OCI-M2 (cell line): Measurements from ENCODE around the gene GREB1L.
"Not testable (repeated sequence)": the region's sequence is repeated elsewhere in the genome, so short reads cannot be mapped to it uniquely, and the experiment has no call there.

Source experiments
- DNase-seq: peaks from one replicate; lab custom pipeline; 2025; ENCODE audit not compliant: unreplicated experiment; lab: John Stamatoyannopoulos, UW

The GREB1L gene

DNA sequence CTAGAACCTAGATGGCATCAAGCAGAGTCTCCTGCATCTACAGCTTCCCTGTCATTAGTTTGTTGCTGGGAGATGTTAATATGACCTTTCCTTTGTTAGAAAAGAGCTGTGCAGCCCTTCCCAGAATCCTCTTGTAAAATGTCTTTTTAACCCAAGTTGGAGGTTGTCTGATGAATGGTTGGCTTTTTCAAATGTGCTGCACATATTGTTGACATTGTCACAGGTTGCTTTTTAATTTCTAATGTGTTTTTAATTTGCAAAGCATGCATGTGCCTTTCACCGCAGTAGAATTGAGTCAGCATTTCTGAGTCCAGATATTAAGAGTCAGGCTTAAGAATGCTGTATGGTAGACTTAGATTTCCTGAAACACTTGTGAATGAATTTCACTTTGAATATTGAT is 120.8 kb downstream of the GREB1L start:
- DNase-seq, result no peak

DNA sequence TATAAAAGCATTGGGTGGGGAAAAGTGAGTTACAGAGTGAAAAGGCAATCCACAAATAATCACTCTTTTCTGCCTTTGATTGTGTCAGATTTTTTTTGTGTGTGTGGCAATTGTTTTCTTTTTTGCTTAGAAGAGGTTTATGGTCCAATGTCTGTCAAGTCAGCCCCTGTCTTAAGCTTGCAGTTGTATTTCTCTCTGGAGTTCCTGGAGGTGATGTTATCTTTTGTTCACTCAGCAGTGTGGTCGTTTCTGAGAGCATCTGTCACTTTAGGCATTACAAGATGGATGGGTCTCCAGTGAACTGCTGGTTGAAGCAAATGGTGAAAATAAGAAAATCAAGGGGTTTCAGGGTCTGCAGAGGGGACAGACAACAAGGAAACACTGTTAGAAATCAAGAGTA is 121.3 kb downstream of the GREB1L start:
- no peak for DNase-seq

DNA sequence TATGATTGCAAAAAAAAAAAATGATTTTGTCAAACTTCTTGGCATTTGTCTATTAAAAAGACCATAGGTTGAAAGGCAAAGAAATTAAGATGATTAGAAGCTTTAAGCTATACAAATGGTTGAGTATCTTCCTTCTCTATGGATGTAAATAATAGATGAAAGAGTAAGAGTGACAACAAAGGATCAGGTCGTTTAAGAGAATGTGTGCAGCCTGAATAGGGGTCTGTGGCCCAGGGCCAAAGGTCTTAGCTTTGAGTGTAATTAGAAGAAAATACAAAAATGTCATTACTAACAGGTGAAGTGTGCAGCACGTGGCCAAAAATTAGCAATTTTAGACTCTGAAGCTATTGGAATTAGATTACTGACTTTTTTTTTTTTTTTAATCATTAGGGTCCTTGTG is 122.4 kb downstream of the GREB1L start:
- DNase-seq, result no peak

DNA sequence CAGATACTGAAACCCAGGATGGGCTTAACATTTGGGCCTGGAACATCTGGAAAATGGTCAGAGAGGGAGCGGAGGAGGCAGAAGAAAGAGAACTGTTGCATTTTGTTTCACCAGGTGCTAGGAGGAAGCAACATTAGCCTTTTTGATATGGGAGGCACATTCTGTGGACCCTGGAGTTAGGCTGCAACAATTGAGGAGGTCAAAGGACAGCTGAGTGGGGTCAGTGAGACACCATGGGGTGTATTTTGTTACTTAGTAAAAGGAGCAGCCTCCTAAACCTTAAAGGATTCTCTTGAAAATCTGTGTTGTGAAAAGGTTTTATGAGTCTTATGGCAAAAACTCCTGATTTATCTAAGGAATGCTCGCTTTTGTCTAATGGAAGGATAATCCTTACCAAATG is 124.9 kb downstream of the GREB1L start:
- no peak for DNase-seq

DNA sequence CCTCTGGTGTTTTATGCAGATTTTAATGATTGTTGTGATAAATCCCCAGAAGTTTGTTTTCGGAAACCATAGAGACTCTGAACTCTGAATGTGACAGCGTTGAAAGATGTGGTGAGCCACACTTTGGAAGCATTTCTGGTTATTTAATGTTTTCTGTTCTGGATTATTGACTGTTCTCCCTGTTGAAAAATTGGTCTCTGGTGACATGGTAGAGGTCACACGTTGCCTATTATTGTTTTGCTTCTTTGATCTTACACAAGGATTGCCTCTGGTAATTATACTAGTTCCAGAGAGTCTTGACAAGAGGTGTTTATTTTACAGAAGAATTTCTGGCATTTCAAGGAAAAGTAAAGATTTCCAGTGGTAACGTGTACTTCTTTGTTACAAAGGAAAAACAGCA is 127.1 kb downstream of the GREB1L start:
- DNase-seq, result no peak

DNA sequence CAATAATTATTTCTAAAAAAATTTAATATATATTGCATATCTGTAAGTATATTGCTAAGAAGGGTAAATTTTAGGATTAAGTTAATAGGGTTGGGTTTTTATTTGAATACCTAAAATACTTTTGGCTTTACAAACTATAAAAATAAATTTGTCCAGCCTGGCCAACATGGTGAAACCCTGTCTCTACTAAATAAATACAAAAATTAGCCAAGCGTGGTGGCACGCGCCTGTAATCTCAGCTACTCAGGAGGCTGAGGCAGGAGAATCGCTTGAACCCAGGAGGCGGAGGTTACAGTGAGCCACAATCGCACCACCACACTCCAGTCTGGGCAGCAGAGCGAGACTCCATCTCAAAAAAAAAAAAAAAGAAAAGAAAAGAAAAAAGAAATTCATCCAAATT is 127.6 kb downstream of the GREB1L start:
- DNase-seq, result not testable (repeated sequence)

DNA sequence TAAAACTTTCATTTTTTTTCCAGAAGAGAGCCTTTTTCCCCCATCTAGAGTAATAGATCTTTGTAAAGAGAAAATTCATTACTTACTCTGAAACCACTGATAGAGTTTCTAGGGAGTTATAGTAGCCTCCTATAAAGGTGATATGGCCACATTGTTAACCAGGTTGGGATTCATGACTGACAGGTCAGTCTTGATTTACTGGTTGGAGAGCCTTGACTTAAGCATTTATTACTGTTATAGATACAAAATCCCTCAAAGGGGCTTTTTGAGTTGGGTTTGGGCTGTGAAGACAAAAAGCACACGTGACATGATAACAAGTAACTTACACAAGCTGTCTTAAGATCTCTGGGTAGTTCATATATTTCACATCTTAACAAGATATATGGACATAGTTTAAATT is 141.0 kb downstream of the GREB1L start:
- DNase-seq, result no peak

DNA sequence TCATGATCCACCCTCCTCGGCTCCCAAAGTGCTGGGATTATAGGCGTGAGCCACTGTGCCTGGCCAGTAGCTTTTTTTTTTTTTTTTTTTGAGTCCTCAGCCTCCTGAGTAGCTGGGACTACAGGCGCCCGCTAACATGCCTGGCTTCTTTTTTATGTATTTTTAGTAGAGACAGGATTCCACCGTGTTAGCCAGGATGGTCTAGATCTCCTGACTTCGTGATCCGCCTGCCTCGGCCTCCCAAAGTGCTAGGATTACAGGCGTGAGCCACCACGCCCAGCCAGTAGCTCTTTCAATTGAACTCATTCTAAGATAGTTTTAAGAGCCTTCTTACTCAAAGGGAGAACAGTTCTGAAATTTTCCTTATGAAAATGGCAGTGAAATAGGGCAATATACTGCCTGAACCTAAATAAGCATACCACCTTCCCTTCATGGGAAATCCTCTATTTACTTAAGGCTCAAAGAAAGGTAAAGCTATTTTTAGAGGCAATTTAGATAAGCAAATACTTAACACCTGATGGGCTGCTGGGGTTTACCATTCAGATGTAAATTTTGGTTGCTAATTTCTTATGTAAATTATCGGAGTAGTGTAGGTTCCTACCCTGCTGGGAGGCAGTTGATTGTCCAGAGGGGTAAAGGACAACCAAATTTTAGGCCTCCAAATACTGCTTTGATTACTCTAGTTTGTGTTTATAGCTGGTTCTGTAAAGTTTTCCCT is 144.7 kb downstream of the GREB1L start:
- no peak for DNase-seq

DNA sequence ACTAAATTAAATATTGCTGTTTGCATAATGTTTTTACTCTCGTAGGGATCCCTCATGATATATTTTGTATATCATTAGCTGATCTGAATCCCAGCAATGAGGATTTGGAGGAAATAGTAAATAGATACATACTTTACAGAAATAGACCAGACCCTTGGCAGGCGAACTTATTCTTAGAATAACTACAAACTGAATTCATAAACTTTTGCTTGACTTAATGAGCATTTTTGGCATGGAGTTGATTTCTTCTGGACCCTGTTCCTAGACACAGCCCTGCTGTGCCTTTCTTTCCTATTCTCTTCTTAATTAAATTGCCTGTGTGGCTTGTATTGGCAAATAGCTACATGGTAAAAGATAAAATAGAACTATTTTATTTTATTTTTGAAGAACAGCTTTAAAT is 145.9 kb downstream of the GREB1L start:
- no peak for DNase-seq

DNA sequence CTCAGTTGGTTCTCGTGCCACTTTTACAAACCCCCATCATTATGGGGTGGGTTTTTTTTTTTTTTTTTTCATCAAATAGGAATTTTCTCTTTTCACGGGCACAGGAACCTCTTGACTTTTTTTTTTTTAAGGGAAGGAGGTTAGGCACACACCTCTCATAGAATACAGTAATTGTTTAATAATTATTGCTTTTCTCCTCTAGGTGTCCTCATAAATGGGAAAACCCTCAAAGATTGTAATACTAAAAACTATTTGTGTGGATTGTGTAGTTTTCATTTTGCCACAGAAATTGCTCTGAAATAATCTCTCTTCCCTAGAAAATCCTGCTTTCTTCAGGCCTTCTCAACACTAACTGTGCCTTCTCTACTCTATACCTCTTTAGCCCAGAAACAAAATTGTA is 147.3 kb downstream of the GREB1L start:
- no peak for DNase-seq

DNA sequence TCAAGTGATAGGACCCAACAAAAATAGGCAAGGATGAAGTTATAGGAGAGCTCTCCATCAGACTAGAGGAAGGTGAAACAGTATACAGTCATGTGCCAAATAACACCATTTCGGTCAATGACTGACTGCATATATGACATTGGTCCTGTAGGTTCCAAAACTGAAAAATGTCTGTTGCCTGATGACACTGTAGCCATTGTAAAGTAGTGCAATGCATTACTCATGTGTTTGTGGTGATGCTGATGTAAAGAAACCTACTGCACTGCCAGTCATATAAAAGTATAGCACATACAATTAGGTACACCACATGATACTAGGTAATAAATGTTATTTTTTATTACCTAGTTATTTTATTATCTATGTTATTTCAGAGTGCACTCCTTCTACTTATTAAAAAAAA is 147.9 kb downstream of the GREB1L start:
- no peak for DNase-seq

DNA sequence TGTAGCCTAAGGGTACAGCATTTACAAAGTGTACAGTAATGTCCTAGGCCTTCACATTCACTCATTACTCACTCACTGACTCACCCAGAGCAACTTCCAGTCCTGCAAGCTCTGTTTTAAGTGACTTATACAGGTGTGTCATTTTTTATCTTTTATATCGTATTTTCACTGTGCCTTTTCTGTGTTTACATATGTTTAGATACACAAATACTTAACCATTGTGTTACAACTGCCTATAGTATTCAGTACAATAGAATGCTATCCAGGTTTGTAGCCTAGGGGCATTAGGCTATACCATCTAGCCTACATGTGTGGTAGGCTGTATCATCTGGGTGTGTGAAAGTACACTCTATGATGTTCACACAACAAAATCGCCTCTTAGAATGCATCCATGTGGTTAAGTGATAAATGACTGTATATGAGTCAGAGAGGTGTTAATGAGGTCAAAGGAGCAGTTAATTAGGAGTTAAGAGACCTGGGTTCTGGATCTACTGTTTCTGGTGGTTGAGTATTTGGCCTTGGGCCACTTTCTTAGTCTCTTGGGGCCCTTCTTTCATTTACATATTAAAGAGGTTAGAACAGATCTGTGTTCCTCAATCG is 149.1 kb downstream of the GREB1L start:
- DNase-seq, result no peak

DNA sequence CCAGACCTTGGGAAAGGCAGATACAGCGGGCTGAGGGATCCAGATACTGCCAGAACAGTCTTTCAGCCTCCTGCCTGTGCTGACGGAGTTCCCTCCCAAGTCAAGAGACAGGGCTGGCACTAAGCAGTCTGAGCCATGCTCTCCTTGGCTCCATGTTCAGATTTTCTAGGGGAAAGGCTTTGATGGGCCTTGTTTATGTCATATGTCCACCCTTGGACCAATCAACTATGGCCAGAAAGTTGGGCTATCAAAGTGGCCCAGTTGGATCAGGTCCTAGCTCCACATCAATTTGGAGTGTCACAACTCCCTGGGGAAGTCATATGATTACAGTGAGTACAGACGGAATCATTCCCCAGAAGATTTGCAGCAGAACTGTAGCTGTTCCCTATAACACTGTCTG is 152.0 kb downstream of the GREB1L start:
- no peak for DNase-seq

DNA sequence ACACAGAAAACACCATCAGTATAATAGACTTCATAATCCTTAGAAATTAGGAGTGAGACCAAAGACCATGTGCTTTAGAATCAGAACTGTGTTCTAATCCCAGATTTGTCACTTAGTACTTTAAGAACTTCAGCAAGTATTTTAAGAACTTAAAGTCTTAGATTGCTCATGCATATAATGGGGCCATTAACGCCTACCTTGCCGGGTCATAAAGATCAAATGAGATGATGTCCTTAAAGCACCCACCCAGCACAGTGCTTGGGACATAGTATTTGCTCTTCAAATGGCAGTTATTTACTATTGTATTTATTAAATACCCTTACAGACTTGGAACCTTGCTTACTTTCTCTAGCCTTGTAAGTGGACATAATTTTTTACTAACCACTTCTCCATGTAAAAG is 156.1 kb downstream of the GREB1L start:
- no peak for DNase-seq

DNA sequence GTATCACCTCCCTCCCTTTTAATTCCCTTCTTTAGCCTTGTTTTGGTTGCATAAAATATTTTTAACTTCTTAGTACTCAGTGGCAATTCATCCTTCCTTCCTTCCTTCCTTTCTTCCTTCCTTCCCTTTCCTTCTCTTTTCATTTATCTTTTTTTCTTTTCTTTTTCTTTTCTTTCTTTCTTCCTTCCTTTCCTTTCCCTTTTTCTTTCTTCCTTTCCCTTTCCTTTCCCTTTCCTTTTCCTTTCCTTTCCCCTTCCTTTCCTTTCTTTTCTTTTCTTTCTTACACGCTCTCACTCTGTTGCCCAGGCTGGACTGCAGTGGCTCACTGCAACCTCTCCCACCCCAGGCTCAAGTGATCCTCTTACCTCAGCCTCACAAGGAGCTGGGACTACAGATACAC is 160.2 kb downstream of the GREB1L start:
- DNase-seq, result no peak

DNA sequence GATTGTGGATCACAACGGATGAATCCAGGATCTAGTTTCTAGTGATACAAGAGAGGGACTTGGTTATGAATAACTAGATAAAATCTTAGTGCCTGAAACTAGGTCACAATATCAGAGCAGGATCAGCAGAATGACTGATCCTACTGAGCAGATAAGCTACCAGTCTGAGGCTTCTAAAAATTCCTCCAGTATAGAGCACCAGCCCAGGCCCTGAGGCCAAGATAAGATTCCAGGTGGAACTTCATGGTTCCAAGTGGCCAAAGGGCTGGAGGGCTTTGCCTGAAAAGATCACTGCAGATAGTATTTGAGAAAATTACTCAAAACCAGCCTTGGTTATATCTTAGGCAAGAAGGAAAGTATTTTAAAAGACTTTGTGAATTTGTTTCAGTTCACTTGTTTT is 162.4 kb downstream of the GREB1L start:
- no peak for DNase-seq

DNA sequence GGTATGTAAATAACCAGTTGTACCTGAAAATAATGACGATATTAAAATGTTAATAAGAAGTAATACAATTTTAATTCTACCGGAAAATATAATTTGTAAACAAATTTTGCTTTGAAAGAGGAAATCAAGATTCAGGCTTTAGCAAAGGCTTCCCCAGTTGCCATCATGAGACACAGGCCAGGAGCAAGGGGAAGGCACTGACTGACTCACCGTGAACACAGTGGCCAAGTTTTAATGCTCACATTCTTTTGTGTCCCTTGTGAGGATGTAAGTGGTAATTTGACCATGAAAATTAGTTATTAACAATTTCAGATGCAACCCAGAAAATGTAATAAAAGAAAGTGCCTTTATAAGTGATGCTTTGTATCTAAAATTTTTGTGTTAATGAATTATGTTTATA is 164.1 kb downstream of the GREB1L start:
- no peak for DNase-seq

DNA sequence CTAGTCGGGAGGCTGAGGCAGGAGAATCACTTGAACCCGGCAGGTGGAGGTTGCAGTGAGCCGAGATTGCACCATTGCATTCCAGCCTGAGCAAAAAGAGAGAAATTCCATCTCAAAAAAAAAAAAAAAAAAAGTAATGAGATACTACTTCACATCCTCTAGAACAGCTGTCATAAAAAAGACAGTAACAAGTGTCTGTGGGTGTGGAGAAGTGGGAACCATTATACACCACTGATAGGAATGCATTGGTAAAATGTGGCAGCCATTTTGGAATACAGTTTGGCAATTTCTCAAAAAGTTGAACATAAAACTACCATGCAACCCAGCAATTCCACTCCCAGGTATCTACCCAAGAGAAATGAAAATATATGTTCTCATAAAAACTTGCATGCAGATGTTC is 166.6 kb downstream of the GREB1L start:
- DNase-seq, result no peak

DNA sequence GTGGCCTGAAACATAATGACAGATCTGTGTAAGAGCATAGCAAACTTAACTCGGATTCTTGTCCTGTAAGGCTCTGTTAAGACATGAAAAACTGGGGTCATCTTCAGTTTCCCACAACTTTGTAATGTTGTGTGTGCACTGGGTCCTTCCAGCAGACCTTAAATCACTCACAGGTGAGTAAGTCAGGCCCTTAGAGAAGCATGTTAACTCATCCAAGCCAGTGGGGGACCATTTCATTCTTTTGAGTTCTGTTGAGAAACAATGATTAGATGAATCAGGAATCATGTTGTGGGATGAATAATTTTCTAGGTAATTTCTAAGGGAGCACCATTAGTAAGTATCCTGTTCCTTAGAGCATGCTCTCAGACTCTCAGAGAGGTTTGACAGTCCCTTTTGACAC is 191.4 kb downstream of the GREB1L start:
- DNase-seq, result no peak

DNA sequence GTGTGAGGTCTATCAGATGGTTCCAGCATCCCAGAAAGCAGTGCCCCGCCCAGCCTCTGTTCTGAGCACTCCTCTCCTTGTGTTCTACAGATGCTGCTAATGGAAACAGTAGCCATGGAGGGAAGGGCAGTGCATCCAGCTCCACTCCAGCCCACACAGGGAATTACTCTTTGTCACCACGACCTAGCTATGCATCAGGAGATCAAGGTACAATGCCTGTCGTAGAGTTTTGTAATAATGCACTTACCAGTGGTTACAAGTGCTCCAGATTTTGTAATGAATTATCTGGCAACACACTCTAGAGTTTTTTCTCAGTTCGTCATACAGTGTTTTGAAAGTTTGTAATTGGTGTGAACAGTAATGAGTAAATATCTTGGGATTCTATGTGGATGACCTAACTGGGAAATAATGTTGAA is 197.4 kb downstream of the GREB1L start:
- no peak for DNase-seq

DNA sequence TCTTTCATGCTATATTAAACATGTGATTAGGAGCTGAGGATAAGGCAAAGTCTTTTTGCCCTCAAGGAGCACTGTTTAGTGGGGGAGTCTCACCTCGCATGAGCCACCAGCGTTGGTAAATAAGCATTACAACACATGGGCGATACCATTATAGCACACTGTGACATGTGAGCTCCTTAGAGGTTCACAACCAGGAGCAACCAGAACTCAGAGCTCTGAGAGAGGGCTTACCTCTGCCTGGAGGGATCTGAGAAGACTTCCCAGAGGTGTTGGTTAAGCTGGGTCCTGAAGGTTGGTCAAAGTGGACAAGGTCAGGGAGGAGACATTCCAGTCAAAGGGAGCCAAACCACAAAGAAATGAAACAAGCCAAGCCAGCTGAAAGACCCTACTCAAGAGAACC is 199.6 kb downstream of the GREB1L start:
- no peak for DNase-seq

DNA sequence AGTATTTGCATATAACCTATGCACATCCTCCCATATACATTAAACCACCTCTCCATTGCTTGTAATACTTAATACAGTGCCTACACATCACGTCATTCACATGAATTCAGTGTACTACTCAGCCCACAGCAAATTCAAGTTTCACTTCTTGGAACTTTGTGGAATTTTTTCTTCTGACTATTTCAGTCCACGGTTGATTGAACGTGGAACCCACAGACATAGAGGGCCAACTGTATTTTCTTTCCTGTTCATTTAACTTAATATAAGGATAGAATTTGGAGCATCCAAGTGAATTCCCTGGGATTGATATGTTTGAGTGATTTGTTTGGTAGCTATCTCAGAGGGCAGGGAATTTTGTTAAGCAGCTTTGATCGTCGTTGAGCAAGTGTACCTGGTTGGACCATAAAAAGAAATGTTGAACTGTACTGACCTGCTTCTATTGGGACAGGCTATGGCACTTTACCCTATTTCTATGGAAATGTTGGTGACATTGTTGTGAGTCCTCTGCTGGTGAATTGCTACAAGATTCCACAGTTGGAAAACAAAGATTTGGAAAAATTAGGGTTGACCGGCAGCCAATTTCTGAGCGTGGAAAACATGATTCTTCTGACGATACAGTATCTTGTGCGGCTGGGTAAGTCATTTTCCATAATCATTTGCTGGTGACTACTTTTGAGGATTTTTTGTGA is 201.9 kb downstream of the GREB1L start:
- no peak for DNase-seq
